Measurements from ENCODE around the gene HAO2. TPM values are rescaled to one million over a fixed set of nuclear protein-coding genes. Genes with fewer than 3 reads are reported as not detected.

Gene HAO2
- total and polyA plus RNA-seq, 2 experiments from 2014 or later: not detected

DNA sequence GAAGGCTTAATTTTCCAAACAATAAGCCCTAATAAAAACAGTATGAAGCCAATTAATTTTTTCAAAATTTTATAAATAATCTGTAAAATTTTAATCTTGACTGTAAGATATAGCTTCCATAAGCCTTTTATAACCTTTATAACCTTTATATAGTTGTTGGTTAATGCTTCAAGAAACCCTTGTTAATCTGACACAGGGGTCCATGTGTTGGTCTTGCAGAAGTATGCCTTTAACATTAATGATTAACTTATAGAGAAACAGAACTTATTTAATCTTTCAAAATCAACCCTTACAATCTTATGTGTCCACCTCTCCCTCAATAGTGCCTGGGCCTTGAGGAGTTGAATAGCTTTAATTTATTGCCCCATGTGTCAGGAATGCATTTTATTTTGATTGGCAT, 23.2 kb upstream of the HAO2 start:
- DNase-seq (ENCODE audit: low spot score) (no peak), ATAC-seq (no peak)
- Histone ChIP-seq H3K4me1 (ENCODE audit: insufficient read depth) (peaks cover 46% of the 10 kb centered on the region), H3K27ac (ENCODE audit: low read depth) (no peak overlapping the region), H3F3A (replicated peaks; ENCODE audit: low read depth) (peaks cover 8% of the 10 kb centered on the region; the same call in 1 of the 2 replicates), H3K4me3 (no peak overlapping the region), H3K36me3 (ENCODE audit: insufficient read depth) (peaks cover 4% of the 10 kb centered on the region), H3K4me2 (no peak overlapping the region), H4K20me1 (replicated peaks; ENCODE audit: insufficient read depth) (no peaks in the 10 kb centered on the region), H2AFZ (no peak overlapping the region), H3K9me2 (ENCODE audit: insufficient read depth) (no peaks in the 10 kb centered on the region), H3K27me3 (ENCODE audit: insufficient read depth) (no peaks in the 10 kb centered on the region), H3K79me2 (replicated peaks; ENCODE audit: insufficient read depth) (no peaks in the 10 kb centered on the region)
- no peak overlapping the region for H3K4me3 Mint-ChIP-seq
- peaks cover 46% of the 10 kb centered on the region for H3K4me1 Mint-ChIP-seq
- H3K9me3 Mint-ChIP-seq: peaks cover 34% of the 10 kb centered on the region
- H3K27ac Mint-ChIP-seq: no peak overlapping the region
- peaks cover 4% of the 10 kb centered on the region for H3K27me3 Mint-ChIP-seq (ENCODE audit: insufficient read depth, low read depth, poor library complexity)
- TF ChIP-seq STAT1 (IDR thresholded peaks at IDR 0.05; ENCODE audit: unreplicated experiment) (no peak), ZNF114 (CRISPR knock-in tag; IDR thresholded peaks at IDR 0.05) (no peak), NANOG (IDR thresholded peaks at IDR 0.05; ENCODE audit: borderline replicate concordance) (no peak), EZH2 (IDR thresholded peaks at IDR 0.05; ENCODE audit: low read depth, unreplicated experiment) (no peak), EZH2phosphoT487 (IDR thresholded peaks at IDR 0.05; ENCODE audit: unreplicated experiment) (no peak), POLR2AphosphoS5 (IDR thresholded peaks at IDR 0.05; ENCODE audit: low read depth) (no peak), JUNB (IDR thresholded peaks at IDR 0.05; ENCODE audit: unreplicated experiment) (no peak), CREB1 (CRISPR knock-in tag; IDR thresholded peaks at IDR 0.05; ENCODE audit: low read depth) (no peak), ZNF331 (CRISPR knock-in tag; IDR thresholded peaks at IDR 0.05; ENCODE audit: low read depth) (no peak), REST (IDR thresholded peaks at IDR 0.05; ENCODE audit: unreplicated experiment) (no peak)
- TF ChIP-seq, protein P1, sequence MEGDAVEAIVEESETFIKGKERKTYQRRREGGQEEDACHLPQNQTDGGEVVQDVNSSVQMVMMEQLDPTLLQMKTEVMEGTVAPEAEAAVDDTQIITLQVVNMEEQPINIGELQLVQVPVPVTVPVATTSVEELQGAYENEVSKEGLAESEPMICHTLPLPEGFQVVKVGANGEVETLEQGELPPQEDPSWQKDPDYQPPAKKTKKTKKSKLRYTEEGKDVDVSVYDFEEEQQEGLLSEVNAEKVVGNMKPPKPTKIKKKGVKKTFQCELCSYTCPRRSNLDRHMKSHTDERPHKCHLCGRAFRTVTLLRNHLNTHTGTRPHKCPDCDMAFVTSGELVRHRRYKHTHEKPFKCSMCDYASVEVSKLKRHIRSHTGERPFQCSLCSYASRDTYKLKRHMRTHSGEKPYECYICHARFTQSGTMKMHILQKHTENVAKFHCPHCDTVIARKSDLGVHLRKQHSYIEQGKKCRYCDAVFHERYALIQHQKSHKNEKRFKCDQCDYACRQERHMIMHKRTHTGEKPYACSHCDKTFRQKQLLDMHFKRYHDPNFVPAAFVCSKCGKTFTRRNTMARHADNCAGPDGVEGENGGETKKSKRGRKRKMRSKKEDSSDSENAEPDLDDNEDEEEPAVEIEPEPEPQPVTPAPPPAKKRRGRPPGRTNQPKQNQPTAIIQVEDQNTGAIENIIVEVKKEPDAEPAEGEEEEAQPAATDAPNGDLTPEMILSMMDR (conservative IDR thresholded peaks at IDR 0.05; ENCODE audit: low read depth in 2 of 2): no peak
- TF ChIP-seq, protein P2, sequence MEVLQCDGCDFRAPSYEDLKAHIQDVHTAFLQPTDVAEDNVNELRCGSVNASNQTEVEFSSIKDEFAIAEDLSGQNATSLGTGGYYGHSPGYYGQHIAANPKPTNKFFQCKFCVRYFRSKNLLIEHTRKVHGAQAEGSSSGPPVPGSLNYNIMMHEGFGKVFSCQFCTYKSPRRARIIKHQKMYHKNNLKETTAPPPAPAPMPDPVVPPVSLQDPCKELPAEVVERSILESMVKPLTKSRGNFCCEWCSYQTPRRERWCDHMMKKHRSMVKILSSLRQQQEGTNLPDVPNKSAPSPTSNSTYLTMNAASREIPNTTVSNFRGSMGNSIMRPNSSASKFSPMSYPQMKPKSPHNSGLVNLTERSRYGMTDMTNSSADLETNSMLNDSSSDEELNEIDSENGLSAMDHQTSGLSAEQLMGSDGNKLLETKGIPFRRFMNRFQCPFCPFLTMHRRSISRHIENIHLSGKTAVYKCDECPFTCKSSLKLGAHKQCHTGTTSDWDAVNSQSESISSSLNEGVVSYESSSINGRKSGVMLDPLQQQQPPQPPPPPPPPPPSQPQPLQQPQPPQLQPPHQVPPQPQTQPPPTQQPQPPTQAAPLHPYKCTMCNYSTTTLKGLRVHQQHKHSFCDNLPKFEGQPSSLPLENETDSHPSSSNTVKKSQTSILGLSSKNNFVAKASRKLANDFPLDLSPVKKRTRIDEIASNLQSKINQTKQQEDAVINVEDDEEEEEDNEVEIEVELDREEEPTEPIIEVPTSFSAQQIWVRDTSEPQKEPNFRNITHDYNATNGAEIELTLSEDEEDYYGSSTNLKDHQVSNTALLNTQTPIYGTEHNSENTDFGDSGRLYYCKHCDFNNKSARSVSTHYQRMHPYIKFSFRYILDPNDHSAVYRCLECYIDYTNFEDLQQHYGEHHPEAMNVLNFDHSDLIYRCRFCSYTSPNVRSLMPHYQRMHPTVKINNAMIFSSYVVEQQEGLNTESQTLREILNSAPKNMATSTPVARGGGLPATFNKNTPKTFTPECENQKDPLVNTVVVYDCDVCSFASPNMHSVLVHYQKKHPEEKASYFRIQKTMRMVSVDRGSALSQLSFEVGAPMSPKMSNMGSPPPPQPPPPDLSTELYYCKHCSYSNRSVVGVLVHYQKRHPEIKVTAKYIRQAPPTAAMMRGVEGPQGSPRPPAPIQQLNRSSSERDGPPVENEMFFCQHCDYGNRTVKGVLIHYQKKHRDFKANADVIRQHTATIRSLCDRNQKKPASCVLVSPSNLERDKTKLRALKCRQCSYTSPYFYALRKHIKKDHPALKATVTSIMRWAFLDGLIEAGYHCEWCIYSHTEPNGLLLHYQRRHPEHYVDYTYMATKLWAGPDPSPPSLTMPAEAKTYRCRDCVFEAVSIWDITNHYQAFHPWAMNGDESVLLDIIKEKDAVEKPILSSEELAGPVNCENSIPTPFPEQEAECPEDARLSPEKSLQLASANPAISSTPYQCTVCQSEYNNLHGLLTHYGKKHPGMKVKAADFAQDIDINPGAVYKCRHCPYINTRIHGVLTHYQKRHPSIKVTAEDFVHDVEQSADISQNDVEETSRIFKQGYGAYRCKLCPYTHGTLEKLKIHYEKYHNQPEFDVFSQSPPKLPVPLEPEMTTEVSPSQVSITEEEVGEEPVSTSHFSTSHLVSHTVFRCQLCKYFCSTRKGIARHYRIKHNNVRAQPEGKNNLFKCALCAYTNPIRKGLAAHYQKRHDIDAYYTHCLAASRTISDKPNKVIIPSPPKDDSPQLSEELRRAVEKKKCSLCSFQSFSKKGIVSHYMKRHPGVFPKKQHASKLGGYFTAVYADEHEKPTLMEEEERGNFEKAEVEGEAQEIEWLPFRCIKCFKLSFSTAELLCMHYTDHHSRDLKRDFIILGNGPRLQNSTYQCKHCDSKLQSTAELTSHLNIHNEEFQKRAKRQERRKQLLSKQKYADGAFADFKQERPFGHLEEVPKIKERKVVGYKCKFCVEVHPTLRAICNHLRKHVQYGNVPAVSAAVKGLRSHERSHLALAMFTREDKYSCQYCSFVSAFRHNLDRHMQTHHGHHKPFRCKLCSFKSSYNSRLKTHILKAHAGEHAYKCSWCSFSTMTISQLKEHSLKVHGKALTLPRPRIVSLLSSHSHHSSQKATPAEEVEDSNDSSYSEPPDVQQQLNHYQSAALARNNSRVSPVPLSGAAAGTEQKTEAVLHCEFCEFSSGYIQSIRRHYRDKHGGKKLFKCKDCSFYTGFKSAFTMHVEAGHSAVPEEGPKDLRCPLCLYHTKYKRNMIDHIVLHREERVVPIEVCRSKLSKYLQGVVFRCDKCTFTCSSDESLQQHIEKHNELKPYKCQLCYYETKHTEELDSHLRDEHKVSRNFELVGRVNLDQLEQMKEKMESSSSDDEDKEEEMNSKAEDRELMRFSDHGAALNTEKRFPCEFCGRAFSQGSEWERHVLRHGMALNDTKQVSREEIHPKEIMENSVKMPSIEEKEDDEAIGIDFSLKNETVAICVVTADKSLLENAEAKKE (CRISPR knock-in tag; IDR thresholded peaks at IDR 0.05): no peak
- TF ChIP-seq, protein P3, sequence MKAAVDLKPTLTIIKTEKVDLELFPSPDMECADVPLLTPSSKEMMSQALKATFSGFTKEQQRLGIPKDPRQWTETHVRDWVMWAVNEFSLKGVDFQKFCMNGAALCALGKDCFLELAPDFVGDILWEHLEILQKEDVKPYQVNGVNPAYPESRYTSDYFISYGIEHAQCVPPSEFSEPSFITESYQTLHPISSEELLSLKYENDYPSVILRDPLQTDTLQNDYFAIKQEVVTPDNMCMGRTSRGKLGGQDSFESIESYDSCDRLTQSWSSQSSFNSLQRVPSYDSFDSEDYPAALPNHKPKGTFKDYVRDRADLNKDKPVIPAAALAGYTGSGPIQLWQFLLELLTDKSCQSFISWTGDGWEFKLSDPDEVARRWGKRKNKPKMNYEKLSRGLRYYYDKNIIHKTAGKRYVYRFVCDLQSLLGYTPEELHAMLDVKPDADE (IDR thresholded peaks at IDR 0.05): no peak
- H3K36me3 Mint-ChIP-seq (ENCODE audit: low read depth): peaks cover 39% of the 10 kb centered on the region
